CD8-positive, alpha-beta memory T cell (primary cell): ENCODE measurements around the gene CCDC7. TPM values are rescaled to one million over a fixed set of nuclear protein-coding genes. Genes with fewer than 3 reads are reported as not detected.
"Not testable (repeated sequence)": the region's sequence is repeated elsewhere in the genome, so short reads cannot be mapped to it uniquely, and the experiment has no call there.

ENCODE experiments used
- CTCF ChIA-PET: fragments of 350-600 bp; sonication (Branson Sonifier 250); formaldehyde crosslinking; loops from one replicate; lab custom pipeline; 2021; ENCODE audit warnings: antibody characterized with exemption; lab: Charles Lee
- POLR2A ChIA-PET: fragments of 350-600 bp; sonication (Branson Sonifier 250); formaldehyde crosslinking; loops from one replicate; lab custom pipeline; 2021; ENCODE audit warnings: antibody characterized with exemption; lab: Charles Lee
- DNase-seq, 5 donors: peaks; one replicate each; pipeline versions ENCODE4 v3.0.0 to v3.0.0-alpha.2; 2020 to 2022; ENCODE audit warnings: mixed read lengths in 1 of 5
- H3K27ac ChIP-seq: one replicate; pipeline ENCODE4 v1.7.0; 2013; ENCODE audit warnings: low read depth, mild to moderate bottlenecking, low read length, moderate library complexity
- H3K27me3 ChIP-seq: 2 replicates; pipeline ENCODE4 v1.7.0; 2013; ENCODE audit warnings: low read length, mild to moderate bottlenecking; ENCODE audit not compliant: insufficient read depth, poor library complexity, severe bottlenecking
- H3K36me3 ChIP-seq: 2 replicates; pipeline ENCODE4 v1.7.0; 2013; ENCODE audit warnings: mild to moderate bottlenecking, low read length, moderate library complexity; ENCODE audit not compliant: insufficient read depth
- H3K4me1 ChIP-seq: 2 replicates; pipeline ENCODE4 v1.7.0; 2013; ENCODE audit warnings: mild to moderate bottlenecking, low read length, moderate library complexity; ENCODE audit not compliant: insufficient read depth
- H3K4me3 ChIP-seq: 2 replicates; pipeline ENCODE4 v1.7.0; 2013; ENCODE audit warnings: mild to moderate bottlenecking, low read length
- H3K9me3 ChIP-seq: 2 replicates; pipeline ENCODE4 v1.7.0; 2013; ENCODE audit warnings: mild to moderate bottlenecking, low read length
- H3K27ac Mint-ChIP-seq, 8 donors: one replicate each; pipeline ENCODE4 v1.8.0; 2020 to 2021; ENCODE audit warnings: mixed read lengths in 8 of 8, mild to moderate bottlenecking in 6 of 8, inconsistent platforms in 3 of 8, moderate library complexity in 3 of 8
- H3K27me3 Mint-ChIP-seq, 2 donors: one replicate each; pipeline ENCODE4 v1.8.0; 2020 to 2021; ENCODE audit warnings: mixed read lengths in 2 of 2, mild to moderate bottlenecking in 1 of 2, moderate library complexity in 1 of 2
- H3K36me3 Mint-ChIP-seq, 3 donors: one replicate each; pipeline ENCODE4 v1.8.0; 2020 to 2021; ENCODE audit warnings: mixed read lengths in 3 of 3, inconsistent platforms in 1 of 3, mild to moderate bottlenecking in 1 of 3
- H3K4me1 Mint-ChIP-seq, 3 donors: one replicate each; pipeline ENCODE4 v1.8.0; 2020 to 2021; ENCODE audit warnings: mixed read lengths in 3 of 3, inconsistent platforms in 1 of 3, mild to moderate bottlenecking in 1 of 3
- H3K4me3 Mint-ChIP-seq, 7 donors: one replicate each; pipeline ENCODE4 v1.8.0; 2020 to 2021; ENCODE audit warnings: mixed read lengths in 7 of 7, mild to moderate bottlenecking in 6 of 7, moderate library complexity in 4 of 7, inconsistent platforms in 2 of 7
- H3K9me3 Mint-ChIP-seq, 5 donors: one replicate each; pipeline ENCODE4 v1.8.0; 2020 to 2022; ENCODE audit warnings: mixed read lengths in 5 of 5, mild to moderate bottlenecking in 3 of 5, moderate library complexity in 2 of 5, inconsistent platforms in 1 of 5
- polyA plus RNA-seq: library from polyadenylated mRNA; unstranded; fragments of 300-500 nt; fragmentation: Illumina TruSeq; gene quantifications from one replicate; pipeline ENCODE4 v1.2.3, GENCODE V29; 2021
- total RNA-seq, 2 experiments: library from RNA; stranded (reverse); gene quantifications; one replicate each; pipeline ENCODE4 v1.2.3, GENCODE V29; 2021

CCDC7 gene
- total and polyA plus RNA-seq, 3 experiments from 2014 or later, result 11.6 to 12.2 (median 12.1) TPM

DNA sequence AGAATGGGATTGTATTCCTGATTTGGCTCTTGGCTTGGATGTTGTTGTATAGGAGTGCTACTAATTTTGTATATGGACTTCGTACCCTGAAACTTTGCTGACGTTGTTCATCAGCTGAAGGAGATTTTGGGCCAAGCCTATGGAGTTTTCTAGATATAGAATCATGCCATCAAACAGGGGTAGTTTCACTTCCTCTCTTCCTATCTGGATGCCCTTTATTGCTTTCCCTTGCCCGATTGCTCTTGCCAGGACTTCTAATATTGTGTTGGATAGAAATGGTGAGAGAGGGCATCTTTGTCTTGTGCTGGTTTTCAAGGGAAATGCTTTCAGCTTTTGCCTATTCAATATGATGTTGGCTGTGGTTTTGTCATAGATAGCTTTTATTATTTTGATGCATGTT, 92.3 kb downstream of the CCDC7 start:
- peaks cover 10 to 29% (median 11%) of the 10 kb centered on the region in 5 donors for H3K9me3 Mint-ChIP-seq
- no peak overlapping the region for H3K27ac ChIP-seq
- ChIA-PET CTCF (no interaction called here), POLR2A (no interaction called here)
- no peak overlapping the region for H3K4me3 Mint-ChIP-seq
- peaks cover 14 to 62% (median 15%) of the 10 kb centered on the region in 3 donors for H3K36me3 Mint-ChIP-seq
- H3K4me3 ChIP-seq, result no peak overlapping the region
- H3K27me3 ChIP-seq, result no peaks in the 10 kb centered on the region
- H3K9me3 ChIP-seq, result peaks cover 3% of the 10 kb centered on the region
- H3K27ac Mint-ChIP-seq, result no peak overlapping the region
- H3K36me3 ChIP-seq, result no peaks in the 10 kb centered on the region
- peaks cover 0 to 16% (median 15%) of the 10 kb centered on the region in 3 donors for H3K4me1 Mint-ChIP-seq
- no peak for DNase-seq
- H3K4me1 ChIP-seq, result no peaks in the 10 kb centered on the region
- H3K27me3 Mint-ChIP-seq, result peaks cover 0 to 1% of the 10 kb centered on the region in 2 donors

- Histone ChIP-seq H3K9me3 (no peaks in the 10 kb centered on the region), H3K36me3 (no peaks in the 10 kb centered on the region), H3K4me1 (no peaks in the 10 kb centered on the region), H3K27ac (no peak overlapping the region), H3K4me3 (no peak overlapping the region), H3K27me3 (no peaks in the 10 kb centered on the region)
- Mint-ChIP-seq H3K9me3 (peaks cover 0 to 11% (median 1%) of the 10 kb centered on the region in 5 donors), H3K27ac (no peak overlapping the region), H3K36me3 (peaks cover 11 to 49% (median 14%) of the 10 kb centered on the region in 3 donors), H3K4me3 (no peak overlapping the region), H3K4me1 (peaks cover 0 to 16% (median 15%) of the 10 kb centered on the region in 3 donors), H3K27me3 (peaks cover 0 to 1% of the 10 kb centered on the region in 2 donors)
- CTCF ChIA-PET, result no interaction called here
- DNase-seq, result no peak
- POLR2A ChIA-PET, result no interaction called here
These were observed 94.9 kb downstream of the CCDC7 start for GRCh38 chr10:32540691-32541470.

GRCh38 chr10:32548208-32548607, 102.3 kb downstream of the CCDC7 start:
- ChIA-PET POLR2A (no interaction called here), CTCF (no interaction called here)
- no peaks in the 10 kb centered on the region for H3K36me3 ChIP-seq
- H3K4me3 ChIP-seq, result no peak overlapping the region
- Mint-ChIP-seq H3K9me3 (peaks cover 0 to 3% (median 0%) of the 10 kb centered on the region in 5 donors), H3K4me1 (peaks cover 1 to 8% (median 2%) of the 10 kb centered on the region in 3 donors), H3K4me3 (no peak overlapping the region), H3K36me3 (peaks cover 34 to 61% (median 43%) of the 10 kb centered on the region in 3 donors), H3K27me3 (peaks cover 0 to 2% of the 10 kb centered on the region in 2 donors), H3K27ac (no peak overlapping the region)
- no peaks in the 10 kb centered on the region for H3K4me1 ChIP-seq
- no peaks in the 10 kb centered on the region for H3K9me3 ChIP-seq
- DNase-seq, result no peak
- H3K27ac ChIP-seq, result no peak overlapping the region
- H3K27me3 ChIP-seq, result no peaks in the 10 kb centered on the region

GRCh38 chr10:32556783-32557395, 110.9 kb downstream of the CCDC7 start:
- ChIA-PET CTCF (no interaction called here), POLR2A (no interaction called here)
- DNase-seq, result no peak
- Histone ChIP-seq H3K9me3 (no peaks in the 10 kb centered on the region), H3K36me3 (no peaks in the 10 kb centered on the region), H3K4me1 (no peaks in the 10 kb centered on the region), H3K27ac (no peak overlapping the region), H3K27me3 (no peaks in the 10 kb centered on the region), H3K4me3 (no peak overlapping the region)
- H3K9me3 Mint-ChIP-seq, result peaks cover 0 to 6% (median 1%) of the 10 kb centered on the region in 5 donors
- peaks cover 11 to 40% (median 20%) of the 10 kb centered on the region in 3 donors for H3K36me3 Mint-ChIP-seq
- peaks cover 5 to 15% (median 6%) of the 10 kb centered on the region in 3 donors for H3K4me1 Mint-ChIP-seq
- no peak overlapping the region for H3K27ac Mint-ChIP-seq
- no peaks in the 10 kb centered on the region for H3K27me3 Mint-ChIP-seq
- H3K4me3 Mint-ChIP-seq, result no peak overlapping the region

- Mint-ChIP-seq H3K36me3 (peaks cover 6 to 15% (median 10%) of the 10 kb centered on the region in 3 donors), H3K27ac (peak overlapping the region in 1 of 8 donors; percentile 33), H3K4me1 (peaks cover 5 to 15% (median 6%) of the 10 kb centered on the region in 3 donors)
- H3K9me3 Mint-ChIP-seq, DNase-seq, H3K4me3 Mint-ChIP-seq, H3K27me3 ChIP-seq, CTCF ChIA-PET, H3K4me1 ChIP-seq, POLR2A ChIA-PET, H3K27me3 Mint-ChIP-seq, H3K9me3 ChIP-seq, H3K36me3 ChIP-seq, H3K27ac ChIP-seq, H3K4me3 ChIP-seq: not testable (repeated sequence)
These were observed 116.8 kb downstream of the CCDC7 start for GRCh38 chr10:32562695-32563094.

DNA sequence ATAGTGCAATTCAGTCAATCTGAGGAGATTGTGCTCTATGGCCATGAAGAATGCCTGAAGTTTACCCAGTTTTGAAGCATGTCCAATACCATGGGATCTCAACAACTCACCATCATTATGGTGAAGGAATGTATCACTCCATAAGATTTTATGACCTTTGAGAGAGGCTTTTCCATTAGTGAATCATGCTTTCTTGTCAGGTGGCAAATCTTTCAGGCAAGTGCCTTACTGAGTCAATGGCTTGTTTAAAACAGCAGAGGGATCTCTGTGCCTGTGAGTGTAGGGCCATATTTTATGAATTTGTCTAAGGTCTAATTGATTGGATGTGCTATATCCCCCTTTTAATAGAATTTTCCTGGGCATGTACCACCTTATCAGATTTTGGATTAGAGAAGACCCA, 131.5 kb downstream of the CCDC7 start:
- no peak overlapping the region for H3K4me3 ChIP-seq
- Mint-ChIP-seq H3K4me1 (no peaks in the 10 kb centered on the region), H3K27ac (no peak overlapping the region), H3K9me3 (no peaks in the 10 kb centered on the region), H3K27me3 (peaks cover 0 to 2% of the 10 kb centered on the region in 2 donors), H3K36me3 (peaks cover 2 to 8% (median 2%) of the 10 kb centered on the region in 3 donors), H3K4me3 (no peak overlapping the region)
- no peaks in the 10 kb centered on the region for H3K27me3 ChIP-seq
- ChIA-PET POLR2A (no interaction called here), CTCF (no interaction called here)
- H3K9me3 ChIP-seq, result no peaks in the 10 kb centered on the region
- H3K4me1 ChIP-seq, result no peaks in the 10 kb centered on the region
- no peak for DNase-seq
- H3K36me3 ChIP-seq, result no peaks in the 10 kb centered on the region
- no peak overlapping the region for H3K27ac ChIP-seq

GRCh38 chr10:32582946-32583345, 137.0 kb downstream of the CCDC7 start:
- ChIA-PET CTCF (no interaction called here), POLR2A (no interaction called here)
- H3K4me1 ChIP-seq, result no peaks in the 10 kb centered on the region
- Mint-ChIP-seq H3K27me3 (peaks cover 0 to 2% of the 10 kb centered on the region in 2 donors), H3K27ac (no peak overlapping the region), H3K4me1 (no peaks in the 10 kb centered on the region), H3K4me3 (no peak overlapping the region), H3K9me3 (peaks cover 0 to 9% (median 0%) of the 10 kb centered on the region in 5 donors), H3K36me3 (peaks cover 11 to 29% (median 20%) of the 10 kb centered on the region in 3 donors)
- no peak overlapping the region for H3K27ac ChIP-seq
- no peak overlapping the region for H3K4me3 ChIP-seq
- H3K36me3 ChIP-seq, result no peaks in the 10 kb centered on the region
- H3K9me3 ChIP-seq, result no peaks in the 10 kb centered on the region
- no peaks in the 10 kb centered on the region for H3K27me3 ChIP-seq
- DNase-seq, result no peak

GRCh38 chr10:32598022-32598421, 152.1 kb downstream of the CCDC7 start:
- H3K36me3 ChIP-seq, H3K4me1 ChIP-seq, H3K4me1 Mint-ChIP-seq, H3K27ac ChIP-seq, DNase-seq, H3K4me3 ChIP-seq, H3K27me3 Mint-ChIP-seq, POLR2A ChIA-PET, H3K4me3 Mint-ChIP-seq, H3K27ac Mint-ChIP-seq, H3K9me3 ChIP-seq, H3K27me3 ChIP-seq, CTCF ChIA-PET: not testable (repeated sequence)
- H3K36me3 Mint-ChIP-seq, result peaks cover 41 to 90% (median 77%) of the 10 kb centered on the region in 3 donors
- peaks cover 23 to 62% (median 30%) of the 10 kb centered on the region in 5 donors for H3K9me3 Mint-ChIP-seq
